Measurements from ENCODE around the gene ACSS2.

DNA sequence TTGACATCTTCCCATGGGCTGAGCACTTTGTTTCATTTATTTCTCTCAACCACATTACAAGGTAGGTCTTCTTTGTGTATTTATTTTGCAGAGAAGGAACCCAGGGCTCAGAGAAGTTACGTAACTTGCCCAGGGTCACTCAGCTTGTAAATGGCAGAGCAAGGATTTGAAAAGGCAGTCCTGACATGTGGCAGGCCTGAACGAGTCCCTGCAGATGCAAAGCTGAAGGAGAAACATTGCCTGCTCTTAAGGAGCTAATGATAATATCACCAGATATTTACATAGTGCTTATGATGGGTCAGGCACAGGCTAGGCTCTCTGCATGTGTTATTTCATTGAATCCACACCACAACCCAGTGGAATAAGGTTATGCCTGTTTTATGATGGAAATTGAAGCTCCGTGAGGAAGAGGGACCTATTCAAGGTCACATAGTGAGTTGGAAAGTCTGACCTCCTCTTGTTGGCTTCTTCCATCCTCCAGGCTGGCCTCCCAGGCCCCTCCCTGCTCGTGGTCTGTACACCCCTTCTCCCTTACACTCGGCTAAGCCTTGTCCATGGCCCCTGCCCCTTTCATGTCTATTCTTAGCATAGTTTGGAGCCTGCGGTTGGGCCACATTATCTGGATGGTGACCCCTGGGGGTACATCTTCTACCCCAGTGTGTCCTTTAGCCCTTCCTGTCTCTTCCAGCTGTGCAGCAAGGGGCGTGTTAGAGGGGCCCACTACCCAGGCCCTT lies 91.8 kb downstream of the ACSS2 start:
- TF ChIP-seq, protein P1, sequence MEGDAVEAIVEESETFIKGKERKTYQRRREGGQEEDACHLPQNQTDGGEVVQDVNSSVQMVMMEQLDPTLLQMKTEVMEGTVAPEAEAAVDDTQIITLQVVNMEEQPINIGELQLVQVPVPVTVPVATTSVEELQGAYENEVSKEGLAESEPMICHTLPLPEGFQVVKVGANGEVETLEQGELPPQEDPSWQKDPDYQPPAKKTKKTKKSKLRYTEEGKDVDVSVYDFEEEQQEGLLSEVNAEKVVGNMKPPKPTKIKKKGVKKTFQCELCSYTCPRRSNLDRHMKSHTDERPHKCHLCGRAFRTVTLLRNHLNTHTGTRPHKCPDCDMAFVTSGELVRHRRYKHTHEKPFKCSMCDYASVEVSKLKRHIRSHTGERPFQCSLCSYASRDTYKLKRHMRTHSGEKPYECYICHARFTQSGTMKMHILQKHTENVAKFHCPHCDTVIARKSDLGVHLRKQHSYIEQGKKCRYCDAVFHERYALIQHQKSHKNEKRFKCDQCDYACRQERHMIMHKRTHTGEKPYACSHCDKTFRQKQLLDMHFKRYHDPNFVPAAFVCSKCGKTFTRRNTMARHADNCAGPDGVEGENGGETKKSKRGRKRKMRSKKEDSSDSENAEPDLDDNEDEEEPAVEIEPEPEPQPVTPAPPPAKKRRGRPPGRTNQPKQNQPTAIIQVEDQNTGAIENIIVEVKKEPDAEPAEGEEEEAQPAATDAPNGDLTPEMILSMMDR (IDR thresholded peaks at IDR 0.05; ENCODE audit: low read length) = no peak
- TF ChIP-seq EZH2 (IDR thresholded peaks at IDR 0.05; ENCODE audit: borderline replicate concordance, low read length) = no peak
